H9 (cell line): ENCODE results near the gene SHTN1. TPM values are rescaled to one million over a fixed set of nuclear protein-coding genes. Genes with fewer than 3 reads are reported as not detected.

ENCODE experiments used
- DNase-seq: peaks from one replicate; pipeline ENCODE4 v3.0.0-alpha.2; 2017
- H2AFZ ChIP-seq: one replicate; pipeline ENCODE4 v1.6.1; 2013; ENCODE audit warnings: mild to moderate bottlenecking, low read length, control low read depth, moderate library complexity
- H2AK5ac ChIP-seq: 2 replicates; pipeline ENCODE4 v1.6.1; 2013; ENCODE audit warnings: low read length, control low read depth, mixed read lengths; ENCODE audit not compliant: insufficient read length
- H2BK120ac ChIP-seq: one replicate; pipeline ENCODE4 v1.6.1; 2013; ENCODE audit warnings: low read depth, mild to moderate bottlenecking, low read length, control low read depth, inconsistent platforms; ENCODE audit not compliant: poor library complexity, severe bottlenecking
- H2BK12ac ChIP-seq: 2 replicates; pipeline ENCODE4 v1.6.1; 2013; ENCODE audit warnings: low read length, control low read depth, mixed read lengths, low read depth; ENCODE audit not compliant: insufficient read length
- H2BK15ac ChIP-seq: 2 replicates; pipeline ENCODE4 v1.6.1; 2013; ENCODE audit warnings: low read depth, low read length, control low read depth
- H2BK20ac ChIP-seq: one replicate; pipeline ENCODE4 v1.6.1; 2013; ENCODE audit warnings: low read depth, mild to moderate bottlenecking, low read length, control low read depth, inconsistent platforms; ENCODE audit not compliant: poor library complexity, severe bottlenecking
- H2BK5ac ChIP-seq: 2 replicates; pipeline ENCODE4 v1.6.1; 2013; ENCODE audit warnings: low read length, control low read depth, mixed read lengths; ENCODE audit not compliant: insufficient read length
- H3K14ac ChIP-seq: 2 replicates; pipeline ENCODE4 v1.6.1; 2013; ENCODE audit warnings: low read length, control low read depth; ENCODE audit not compliant: insufficient read depth
- H3K18ac ChIP-seq: 2 replicates; pipeline ENCODE4 v1.6.1; 2013; ENCODE audit warnings: low read depth, mild to moderate bottlenecking, mixed read lengths, low read length, control low read depth; ENCODE audit not compliant: insufficient read length
- H3K23ac ChIP-seq: 2 replicates; pipeline ENCODE4 v1.6.1; 2013; ENCODE audit warnings: low read length, control low read depth, mixed read lengths, low read depth; ENCODE audit not compliant: insufficient read length
- H3K23me2 ChIP-seq: 2 replicates; pipeline ENCODE4 v1.6.1; 2013; ENCODE audit warnings: low read depth, mild to moderate bottlenecking, mixed read lengths, low read length, control low read depth; ENCODE audit not compliant: insufficient read length, poor library complexity, severe bottlenecking
- H3K27ac ChIP-seq: 2 replicates; pipeline ENCODE4 v1.5.1; 2013; ENCODE audit warnings: low read length, control low read depth, mixed read lengths, low read depth; ENCODE audit not compliant: insufficient read length
- H3K27me3 ChIP-seq: 2 replicates; pipeline ENCODE4 v1.6.1; 2013; ENCODE audit warnings: low read length, control low read depth, inconsistent platforms; ENCODE audit not compliant: insufficient read depth
- H3K4ac ChIP-seq: 2 replicates; pipeline ENCODE4 v1.6.1; 2013; ENCODE audit warnings: low read depth, mild to moderate bottlenecking, control low read depth, inconsistent platforms, low read length, moderate library complexity
- H3K4me1 ChIP-seq: 2 replicates; pipeline ENCODE4 v1.6.1; 2013; ENCODE audit warnings: low read length, control low read depth, inconsistent platforms; ENCODE audit not compliant: insufficient read depth
- H3K4me2 ChIP-seq: 2 replicates; pipeline ENCODE4 v1.6.1; 2013; ENCODE audit warnings: low read length, control low read depth, mixed read lengths; ENCODE audit not compliant: insufficient read length, insufficient read depth
- H3K56ac ChIP-seq: 2 replicates; pipeline ENCODE4 v1.6.1; 2013; ENCODE audit warnings: low read depth, mild to moderate bottlenecking, mixed read lengths, low read length, control low read depth; ENCODE audit not compliant: insufficient read length
- H3K79me1 ChIP-seq: 2 replicates; pipeline ENCODE4 v1.6.1; 2013; ENCODE audit warnings: low read depth, mild to moderate bottlenecking, moderate library complexity, low read length, control low read depth, inconsistent platforms; ENCODE audit not compliant: insufficient read depth, poor library complexity, severe bottlenecking
- H3K79me2 ChIP-seq: 2 replicates; pipeline ENCODE4 v1.6.1; 2013; ENCODE audit warnings: low read length, control low read depth, inconsistent platforms; ENCODE audit not compliant: insufficient read depth
- H3K9ac ChIP-seq: 2 replicates; pipeline ENCODE4 v1.6.1; 2013; ENCODE audit warnings: low read length, control low read depth, mixed read lengths; ENCODE audit not compliant: insufficient read length; ENCODE audit errors: extremely low read depth
- H3K9me3 ChIP-seq: one replicate; pipeline ENCODE4 v1.6.1; 2013; ENCODE audit warnings: low read depth, low read length, inconsistent platforms; ENCODE audit not compliant: control insufficient read depth
- H3T11ph ChIP-seq: one replicate; pipeline ENCODE4 v1.6.1; 2013; ENCODE audit warnings: mild to moderate bottlenecking, low read length, control low read depth, inconsistent platforms
- H4K20me1 ChIP-seq: one replicate; pipeline ENCODE4 v1.6.1; 2013; ENCODE audit not compliant: control insufficient read depth, insufficient read length, insufficient read depth
- H4K5ac ChIP-seq: 2 replicates; pipeline ENCODE4 v1.6.1; 2013; ENCODE audit warnings: low read depth, mild to moderate bottlenecking, mixed read lengths, low read length, control low read depth; ENCODE audit not compliant: insufficient read length
- H4K8ac ChIP-seq: replicated peaks from 2 replicates; pipeline ENCODE4 v1.6.1; 2013; ENCODE audit warnings: low read length, control low read depth, mixed read lengths, low read depth; ENCODE audit not compliant: insufficient read length
- H4K91ac ChIP-seq: 2 replicates; pipeline ENCODE4 v1.6.1; 2013; ENCODE audit warnings: low read depth, mild to moderate bottlenecking, moderate library complexity, mixed read lengths, low read length, control low read depth; ENCODE audit not compliant: insufficient read length
- H3K27ac Mint-ChIP-seq, 3 experiments: 2 replicates in 2 of 3; 3 replicates in 1 of 3; pipeline ENCODE4 v1.8.0; 2020 to 2021; ENCODE audit warnings: mixed read lengths in 3 of 3, mild to moderate bottlenecking in 1 of 3, moderate library complexity in 1 of 3
- H3K27me3 Mint-ChIP-seq: 2 replicates; pipeline ENCODE4 v1.8.0; 2021; ENCODE audit warnings: low read depth, mild to moderate bottlenecking, moderate library complexity, mixed read lengths
- H3K36me3 Mint-ChIP-seq, 3 experiments: 2 replicates in 2 of 3; 3 replicates in 1 of 3; pipeline ENCODE4 v1.8.0; 2020 to 2021; ENCODE audit warnings: low read depth in 3 of 3, mixed read lengths in 3 of 3; ENCODE audit not compliant: insufficient read depth in 1 of 3
- H3K4me1 Mint-ChIP-seq, 2 experiments: 2 replicates each; pipeline ENCODE4 v1.8.0; 2020; ENCODE audit warnings: mixed read lengths in 2 of 2
- H3K4me3 Mint-ChIP-seq, 2 experiments: 2 replicates in 1 of 2; 3 replicates in 1 of 2; pipeline ENCODE4 v1.8.0; 2020 to 2021; ENCODE audit warnings: mild to moderate bottlenecking in 2 of 2, mixed read lengths in 2 of 2, moderate library complexity in 1 of 2
- H3K9me3 Mint-ChIP-seq, 2 experiments: 2 replicates in 1 of 2; 3 replicates in 1 of 2; pipeline ENCODE4 v1.8.0; 2020; ENCODE audit warnings: mild to moderate bottlenecking in 2 of 2, mixed read lengths in 2 of 2, moderate library complexity in 1 of 2
- WGBS: extraction: QIAGEN DNeasy Blood & Tissue Kit; methylation state at CpG from one replicate; pipeline ENCODE4 v1.1.7; 2013; ENCODE audit warnings: missing lambda C conversion rate, low lambda C conversion rate, mixed read lengths; ENCODE audit not compliant: insufficient read length; ENCODE audit errors: extremely low coverage; 5-methylcytosine and 5-hydroxymethylcytosine counted together
- total RNA-seq: library from RNA; stranded (reverse); gene quantifications from 2 replicates; pipeline ENCODE4 v1.2.1, GENCODE V29; 2021
- TF ChIP-seq, protein P1 (sequence below): fragments of 200-600 bp; sonication (generic); conservative IDR thresholded peaks from 3 replicates; pipeline ENCODE4 v1.8.0; 2021; ENCODE audit warnings: antibody characterized with exemption, mild to moderate bottlenecking

The SHTN1 gene
- total RNA-seq, 1 experiment from 2014 or later, result 22.1 TPM

DNA sequence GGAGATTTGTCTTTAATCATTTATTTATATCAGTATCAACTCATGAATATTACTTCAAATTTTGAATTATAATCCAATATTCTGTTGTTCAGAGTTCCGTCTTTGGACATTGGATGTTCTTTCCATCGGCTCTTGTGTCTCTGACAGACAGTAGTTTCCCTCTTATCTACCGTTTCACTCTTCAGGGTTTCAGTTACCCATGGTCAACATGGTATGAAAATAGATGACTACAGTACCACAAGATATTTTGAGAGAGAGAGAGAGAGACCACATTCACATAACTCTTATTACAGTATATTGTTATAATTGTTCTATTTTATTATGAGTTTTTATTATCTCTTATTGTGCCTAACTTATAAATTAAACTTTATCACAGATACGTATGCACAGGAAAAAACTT, 6.8 kb downstream of the SHTN1 start:
- H2BK5ac ChIP-seq, result no peak overlapping the region

More for the DNA sequence above, 6.8 kb downstream of the SHTN1 start:
- Histone ChIP-seq H3K23me2 (no peaks in the 10 kb centered on the region), H2AFZ (no peak overlapping the region), H3K18ac (no peak overlapping the region), H3K4me1 (no peaks in the 10 kb centered on the region), H3K9me3 (no peaks in the 10 kb centered on the region), H3K23ac (no peak overlapping the region), H3K27me3 (no peaks in the 10 kb centered on the region), H2AK5ac (no peak overlapping the region), H3K56ac (no peak overlapping the region), H2BK12ac (no peak overlapping the region), H3K4ac (no peak overlapping the region), H3K79me2 (no peaks in the 10 kb centered on the region), H3K27ac (no peak overlapping the region), H3K79me1 (no peaks in the 10 kb centered on the region), H3K4me2 (no peak overlapping the region), H2BK120ac (no peak overlapping the region), H4K91ac (no peak overlapping the region), H4K5ac (no peak overlapping the region), H3K14ac (no peak overlapping the region), H3K9ac (no peak overlapping the region), H4K8ac (no peak overlapping the region), H3T11ph (no peak overlapping the region), H4K20me1 (no peaks in the 10 kb centered on the region), H2BK20ac (no peak overlapping the region), H2BK15ac (no peak overlapping the region)
- no peak for DNase-seq
- Mint-ChIP-seq H3K27me3 (no peaks in the 10 kb centered on the region), H3K9me3 (peaks cover 0 to 2% of the 10 kb centered on the region in 2 experiments; a peak in 1 of 5 replicates), H3K36me3 (0 out of 7 replicates have a peak, but pooled peaks cover 0 to 3% (median 0%) of the 10 kb centered on the region in 3 experiments), H3K27ac (no peak overlapping the region), H3K4me3 (no peak overlapping the region), H3K4me1 (peaks cover 36 to 37% of the 10 kb centered on the region in 2 experiments)
- TF ChIP-seq, protein P1, sequence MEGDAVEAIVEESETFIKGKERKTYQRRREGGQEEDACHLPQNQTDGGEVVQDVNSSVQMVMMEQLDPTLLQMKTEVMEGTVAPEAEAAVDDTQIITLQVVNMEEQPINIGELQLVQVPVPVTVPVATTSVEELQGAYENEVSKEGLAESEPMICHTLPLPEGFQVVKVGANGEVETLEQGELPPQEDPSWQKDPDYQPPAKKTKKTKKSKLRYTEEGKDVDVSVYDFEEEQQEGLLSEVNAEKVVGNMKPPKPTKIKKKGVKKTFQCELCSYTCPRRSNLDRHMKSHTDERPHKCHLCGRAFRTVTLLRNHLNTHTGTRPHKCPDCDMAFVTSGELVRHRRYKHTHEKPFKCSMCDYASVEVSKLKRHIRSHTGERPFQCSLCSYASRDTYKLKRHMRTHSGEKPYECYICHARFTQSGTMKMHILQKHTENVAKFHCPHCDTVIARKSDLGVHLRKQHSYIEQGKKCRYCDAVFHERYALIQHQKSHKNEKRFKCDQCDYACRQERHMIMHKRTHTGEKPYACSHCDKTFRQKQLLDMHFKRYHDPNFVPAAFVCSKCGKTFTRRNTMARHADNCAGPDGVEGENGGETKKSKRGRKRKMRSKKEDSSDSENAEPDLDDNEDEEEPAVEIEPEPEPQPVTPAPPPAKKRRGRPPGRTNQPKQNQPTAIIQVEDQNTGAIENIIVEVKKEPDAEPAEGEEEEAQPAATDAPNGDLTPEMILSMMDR, result no peak
- no CpG with 5 or more reads among the region's 4 CpGs for WGBS
